Measurements from ENCODE around the gene PARP1. TPM values are rescaled to one million over a fixed set of nuclear protein-coding genes. Genes with fewer than 3 reads are reported as not detected.

PARP1 gene
- total and polyA plus RNA-seq, 2 donors (not counting 1 experiment from before 2014, with no cell fraction given), result 118 to 180 TPM

DNA sequence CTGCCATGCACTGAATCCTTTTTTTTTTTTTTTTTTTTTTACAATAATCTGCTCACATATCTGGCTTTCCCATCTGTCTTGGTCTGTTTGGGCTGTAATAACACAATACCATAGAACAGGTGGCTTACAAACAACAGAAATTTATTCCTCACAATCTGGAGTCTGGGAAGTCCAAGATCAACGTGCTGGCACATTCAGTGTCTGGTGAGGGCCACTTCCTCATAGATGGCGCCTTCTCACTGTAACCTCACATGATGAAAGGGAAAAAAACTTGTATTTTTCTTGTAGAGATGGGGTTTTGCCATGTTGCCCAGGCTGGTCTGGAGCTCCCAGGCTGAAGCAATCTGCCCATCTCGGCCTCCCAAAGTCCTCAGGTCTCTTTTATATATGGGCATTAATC, 13.0 kb upstream of the PARP1 start:
- Histone ChIP-seq H3K9ac (ENCODE audit: low read length) (no peak overlapping the region), H3K27me3 (replicated peaks in 1 of 4; ENCODE audit: control extremely low read depth in 1 of 4, control insufficient read depth in 3 of 4, insufficient read depth in 4 of 4, low read length in 3 of 4) (no peaks in the 10 kb centered on the region), H3K4me1 (ENCODE audit: control insufficient read depth in 2 of 2, insufficient read depth in 2 of 2, low read length in 2 of 2) (peaks cover 7 to 15% of the 10 kb centered on the region in 2 donors), H3K36me3 (replicated peaks in 1 of 2; ENCODE audit: control extremely low read depth in 1 of 2, control insufficient read depth in 1 of 2, extremely low read depth in 1 of 2, insufficient read depth in 2 of 2, low read length in 1 of 2) (no peaks in the 10 kb centered on the region), H3K79me2 (ENCODE audit: control insufficient read depth, insufficient read depth, low read length) (no peaks in the 10 kb centered on the region), H3K27ac (ENCODE audit: low read length in 2 of 2) (no peak overlapping the region), H4K20me1 (ENCODE audit: control insufficient read depth, insufficient read depth, low read length, poor library complexity, severe bottlenecking) (no peaks in the 10 kb centered on the region), H3K4me2 (replicated peaks; ENCODE audit: low read depth, low read length, poor library complexity, severe bottlenecking) (no peak overlapping the region), H3K9me3 (ENCODE audit: control extremely low read depth in 1 of 3, control insufficient read depth in 2 of 3, insufficient read depth in 1 of 3, low read length in 2 of 3) (no peaks in the 10 kb centered on the region), H2AFZ (ENCODE audit: insufficient read depth, low read depth, low read length, poor library complexity, severe bottlenecking) (no peak overlapping the region), H3K4me3 (ENCODE audit: control extremely low read depth in 1 of 5, extremely low read depth in 1 of 5, insufficient read depth in 1 of 5, low read depth in 2 of 5, low read length in 4 of 5) (no peak overlapping the region)
- TF ChIP-seq CTCF (IDR thresholded peaks at IDR 0.05) (no peak), EZH2 (IDR thresholded peaks at IDR 0.05; ENCODE audit: borderline replicate concordance, insufficient read depth, low read depth, low read length, poor library complexity, severe bottlenecking) (no peak)
- no peaks in the 10 kb centered on the region for H3K9me3 Mint-ChIP-seq (ENCODE audit: insufficient read depth)
- H3K4me3 Mint-ChIP-seq, result no peak overlapping the region
- DNase-seq (no peak), ATAC-seq (ENCODE audit: low read depth) (no peak)
- no CpG with 5 or more reads among the region's 3 CpGs for WGBS (ENCODE audit: insufficient coverage)
- H3K27ac Mint-ChIP-seq, result no peak overlapping the region
- intact Hi-C loops (cut with micrococcal nuclease), result loop anchor here (10.0 kb wide), 1 partner anchor 404 kb away; no protein-coding TSS in a partner anchor
- H3K27me3 Mint-ChIP-seq, result no peaks in the 10 kb centered on the region
- peaks cover 7% of the 10 kb centered on the region for H3K4me1 Mint-ChIP-seq
- ChIA-PET POLR2A (interaction anchor here (0.6 kb wide), 1 partner anchor 267 kb away, joined by 3 read pairs; no protein-coding TSS in a partner anchor), CTCF (interaction anchor here (0.6 to 6.1 kb wide), 3 partner anchors 24 to 245 kb away, joined by 3 to 36 read pairs (median 5); no protein-coding TSS in a partner anchor)

DNA sequence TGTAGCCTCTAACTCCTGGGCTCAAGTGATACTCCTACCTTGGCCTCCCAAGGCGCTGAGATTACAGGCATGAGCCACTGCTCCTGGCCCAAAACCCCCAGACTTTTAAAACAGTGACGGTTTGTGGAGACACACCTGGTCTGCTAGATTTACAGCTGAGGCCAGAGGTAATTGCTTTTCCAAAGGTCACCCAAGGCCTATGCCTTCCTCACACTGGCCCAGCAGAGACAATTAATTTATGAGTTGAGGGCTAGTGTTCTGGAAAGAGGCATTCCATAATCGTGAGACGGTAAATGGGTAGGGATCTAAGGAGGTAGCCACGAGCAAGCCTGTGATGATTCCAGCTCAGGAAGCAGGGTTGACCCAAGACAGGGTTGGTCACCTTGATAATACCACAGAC, 12.4 kb upstream of the PARP1 start:
- Histone ChIP-seq H3K4me1 (ENCODE audit: control insufficient read depth in 2 of 2, insufficient read depth in 2 of 2, low read length in 2 of 2) (peaks cover 7 to 9% of the 10 kb centered on the region in 2 donors), H3K9me3 (ENCODE audit: control extremely low read depth in 1 of 3, control insufficient read depth in 2 of 3, insufficient read depth in 1 of 3, low read length in 2 of 3) (no peaks in the 10 kb centered on the region), H3K36me3 (replicated peaks in 1 of 2; ENCODE audit: control extremely low read depth in 1 of 2, control insufficient read depth in 1 of 2, extremely low read depth in 1 of 2, insufficient read depth in 2 of 2, low read length in 1 of 2) (no peaks in the 10 kb centered on the region), H3K27me3 (replicated peaks in 1 of 4; ENCODE audit: control extremely low read depth in 1 of 4, control insufficient read depth in 3 of 4, insufficient read depth in 4 of 4, low read length in 3 of 4) (no peaks in the 10 kb centered on the region), H3K9ac (ENCODE audit: low read length) (no peak overlapping the region), H4K20me1 (ENCODE audit: control insufficient read depth, insufficient read depth, low read length, poor library complexity, severe bottlenecking) (no peaks in the 10 kb centered on the region), H3K4me3 (ENCODE audit: control extremely low read depth in 1 of 5, extremely low read depth in 1 of 5, insufficient read depth in 1 of 5, low read depth in 2 of 5, low read length in 4 of 5) (no peak overlapping the region), H3K79me2 (ENCODE audit: control insufficient read depth, insufficient read depth, low read length) (no peaks in the 10 kb centered on the region), H2AFZ (ENCODE audit: insufficient read depth, low read depth, low read length, poor library complexity, severe bottlenecking) (no peak overlapping the region), H3K27ac (ENCODE audit: low read length in 2 of 2) (no peak overlapping the region), H3K4me2 (replicated peaks; ENCODE audit: low read depth, low read length, poor library complexity, severe bottlenecking) (no peak overlapping the region)
- Mint-ChIP-seq H3K4me1 (peaks cover under 1% of the 10 kb centered on the region), H3K27me3 (no peaks in the 10 kb centered on the region), H3K4me3 (no peak overlapping the region), H3K27ac (no peak overlapping the region), H3K9me3 (ENCODE audit: insufficient read depth) (no peaks in the 10 kb centered on the region)
- intact Hi-C loops (cut with micrococcal nuclease), result loop anchor here (10.0 kb wide), 1 partner anchor 404 kb away; no protein-coding TSS in a partner anchor
- no peak for DNase-seq
- ChIA-PET CTCF (interaction anchor here (0.6 to 6.1 kb wide), 4 partner anchors 12 to 245 kb away, joined by 3 to 36 read pairs (median 4); no protein-coding TSS in a partner anchor), POLR2A (interaction anchor here (0.6 kb wide), 1 partner anchor 266 kb away, joined by 3 read pairs; no protein-coding TSS in a partner anchor)
- WGBS (ENCODE audit: insufficient coverage), result 96% methylated on average over 5 of the region's 5 CpGs
- no peak for ATAC-seq (ENCODE audit: low read depth)
- TF ChIP-seq EZH2 (IDR thresholded peaks at IDR 0.05; ENCODE audit: borderline replicate concordance, insufficient read depth, low read depth, low read length, poor library complexity, severe bottlenecking) (no peak), CTCF (IDR thresholded peaks at IDR 0.05) (no peak)
